Measurements from ENCODE around the gene KAT8.

DNA sequence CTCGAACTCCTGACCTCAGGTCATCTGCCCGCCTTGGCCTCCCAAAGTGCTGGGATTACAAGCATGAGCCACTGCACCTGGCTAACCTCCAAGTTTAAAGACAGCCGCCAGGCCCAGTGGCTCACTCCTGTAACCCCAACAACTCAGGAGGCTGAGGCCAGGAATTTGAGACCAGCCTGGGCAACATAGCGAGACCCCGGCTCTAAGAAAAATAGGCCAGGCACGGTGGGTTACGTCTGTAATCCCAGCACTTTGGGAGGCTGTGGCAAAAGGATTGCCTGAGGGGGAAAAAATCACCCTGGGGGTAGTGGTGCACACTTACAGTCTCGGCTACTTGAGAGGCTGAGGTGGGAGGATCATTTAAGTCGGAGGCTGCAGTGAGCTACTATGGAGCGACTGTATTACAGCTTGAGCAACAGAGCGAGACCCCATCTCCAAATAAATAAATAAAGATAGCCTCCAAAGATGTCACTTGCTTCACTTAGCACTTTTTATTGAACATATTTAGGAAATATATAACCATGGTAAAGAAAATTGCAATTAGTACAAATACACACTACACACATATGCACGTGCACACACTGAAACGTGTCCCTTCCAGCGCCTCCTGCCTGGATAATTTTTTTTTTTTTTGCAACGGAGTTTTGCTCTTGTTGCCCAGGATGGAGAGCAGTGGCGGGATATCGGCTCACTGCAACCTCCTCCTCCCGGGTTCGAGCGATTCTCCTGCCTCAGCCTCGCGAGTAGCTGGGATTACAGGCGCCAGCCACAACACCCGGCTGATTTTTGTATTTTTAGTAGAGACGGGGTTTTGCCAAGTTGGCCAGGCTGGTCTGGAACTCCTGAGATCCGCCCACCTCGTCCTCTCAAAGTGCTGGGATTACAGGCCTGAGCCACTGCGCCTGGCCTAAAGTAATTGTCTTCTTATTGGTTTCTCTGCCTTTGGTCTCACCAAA is 10.7 kb upstream of the KAT8 start:
- TF ChIP-seq, protein P1, sequence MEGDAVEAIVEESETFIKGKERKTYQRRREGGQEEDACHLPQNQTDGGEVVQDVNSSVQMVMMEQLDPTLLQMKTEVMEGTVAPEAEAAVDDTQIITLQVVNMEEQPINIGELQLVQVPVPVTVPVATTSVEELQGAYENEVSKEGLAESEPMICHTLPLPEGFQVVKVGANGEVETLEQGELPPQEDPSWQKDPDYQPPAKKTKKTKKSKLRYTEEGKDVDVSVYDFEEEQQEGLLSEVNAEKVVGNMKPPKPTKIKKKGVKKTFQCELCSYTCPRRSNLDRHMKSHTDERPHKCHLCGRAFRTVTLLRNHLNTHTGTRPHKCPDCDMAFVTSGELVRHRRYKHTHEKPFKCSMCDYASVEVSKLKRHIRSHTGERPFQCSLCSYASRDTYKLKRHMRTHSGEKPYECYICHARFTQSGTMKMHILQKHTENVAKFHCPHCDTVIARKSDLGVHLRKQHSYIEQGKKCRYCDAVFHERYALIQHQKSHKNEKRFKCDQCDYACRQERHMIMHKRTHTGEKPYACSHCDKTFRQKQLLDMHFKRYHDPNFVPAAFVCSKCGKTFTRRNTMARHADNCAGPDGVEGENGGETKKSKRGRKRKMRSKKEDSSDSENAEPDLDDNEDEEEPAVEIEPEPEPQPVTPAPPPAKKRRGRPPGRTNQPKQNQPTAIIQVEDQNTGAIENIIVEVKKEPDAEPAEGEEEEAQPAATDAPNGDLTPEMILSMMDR (IDR thresholded peaks at IDR 0.05) = no peak
- TF ChIP-seq POLR2A (IDR thresholded peaks at IDR 0.05) = no peak
- TF ChIP-seq EP300 (IDR thresholded peaks at IDR 0.05) = no peak
- TF ChIP-seq POLR2AphosphoS5 (IDR thresholded peaks at IDR 0.05) = no peak

Measured in suprapubic skin (tissue), 4 donors.